Large intestine (tissue), 3 donors: ENCODE results near the gene ZNF608. TPM values are rescaled to one million over a fixed set of nuclear protein-coding genes. Genes with fewer than 3 reads are reported as not detected.

Experiments
- DNase-seq, 2 donors: peaks; one replicate each; pipeline versions ENCODE4 v3.0.0 to v3.0.0-alpha.2; 2013
- H3K27ac ChIP-seq: one replicate; pipeline ENCODE4 v1.5.1; 2013; ENCODE audit warnings: low read length
- H3K27me3 ChIP-seq: 2 replicates; pipeline ENCODE4 v1.6.1; 2013; ENCODE audit warnings: low read length; ENCODE audit not compliant: control insufficient read depth, insufficient read depth
- H3K36me3 ChIP-seq: 2 replicates; pipeline ENCODE4 v1.6.1; 2013; ENCODE audit warnings: low read length; ENCODE audit not compliant: control insufficient read depth, insufficient read depth
- H3K4me1 ChIP-seq: one replicate; pipeline ENCODE4 v1.6.1; 2013; ENCODE audit warnings: low read length; ENCODE audit not compliant: control insufficient read depth, insufficient read depth
- H3K4me3 ChIP-seq: one replicate; pipeline ENCODE4 v1.5.1; 2013; ENCODE audit warnings: low read length
- H3K9me3 ChIP-seq: one replicate; pipeline ENCODE4 v1.6.1; 2013; ENCODE audit warnings: mild to moderate bottlenecking, low read depth, low read length, moderate library complexity; ENCODE audit not compliant: control insufficient read depth
- WGBS: methylation state at CpG from one replicate; pipeline ENCODE4 v1.1.5; 2013; ENCODE audit warnings: low lambda C conversion rate; ENCODE audit not compliant: insufficient coverage; 5-methylcytosine and 5-hydroxymethylcytosine counted together
- polyA plus RNA-seq: library from polyadenylated mRNA; unstranded; fragments of 120-200 nt; gene quantifications from one replicate; pipeline ENCODE4 v1.2.1, GENCODE V29; 2013

ZNF608 gene
- polyA plus RNA-seq, 1 donor, result 44.2 TPM

- Histone ChIP-seq H3K27ac (no peak overlapping the region), H3K9me3 (no peaks in the 10 kb centered on the region), H3K4me1 (peaks cover 4% of the 10 kb centered on the region), H3K27me3 (no peaks in the 10 kb centered on the region), H3K36me3 (no peaks in the 10 kb centered on the region), H3K4me3 (no peak overlapping the region)
- no peak for DNase-seq
- WGBS, result no CpG with 5 or more reads among the region's 6 CpGs
Measured at GRCh38 chr5:124752854-124753720, 6.6 kb upstream of the ZNF608 start.

- Histone ChIP-seq H3K36me3 (no peaks in the 10 kb centered on the region), H3K27ac (no peak overlapping the region), H3K27me3 (no peaks in the 10 kb centered on the region), H3K4me1 (peaks cover 4% of the 10 kb centered on the region), H3K9me3 (no peaks in the 10 kb centered on the region), H3K4me3 (no peak overlapping the region)
- DNase-seq, result no peak
- 60% methylated on average over 1 of the region's 2 CpGs for WGBS
Measured at GRCh38 chr5:124751031-124751430, 4.6 kb upstream of the ZNF608 start.

DNA sequence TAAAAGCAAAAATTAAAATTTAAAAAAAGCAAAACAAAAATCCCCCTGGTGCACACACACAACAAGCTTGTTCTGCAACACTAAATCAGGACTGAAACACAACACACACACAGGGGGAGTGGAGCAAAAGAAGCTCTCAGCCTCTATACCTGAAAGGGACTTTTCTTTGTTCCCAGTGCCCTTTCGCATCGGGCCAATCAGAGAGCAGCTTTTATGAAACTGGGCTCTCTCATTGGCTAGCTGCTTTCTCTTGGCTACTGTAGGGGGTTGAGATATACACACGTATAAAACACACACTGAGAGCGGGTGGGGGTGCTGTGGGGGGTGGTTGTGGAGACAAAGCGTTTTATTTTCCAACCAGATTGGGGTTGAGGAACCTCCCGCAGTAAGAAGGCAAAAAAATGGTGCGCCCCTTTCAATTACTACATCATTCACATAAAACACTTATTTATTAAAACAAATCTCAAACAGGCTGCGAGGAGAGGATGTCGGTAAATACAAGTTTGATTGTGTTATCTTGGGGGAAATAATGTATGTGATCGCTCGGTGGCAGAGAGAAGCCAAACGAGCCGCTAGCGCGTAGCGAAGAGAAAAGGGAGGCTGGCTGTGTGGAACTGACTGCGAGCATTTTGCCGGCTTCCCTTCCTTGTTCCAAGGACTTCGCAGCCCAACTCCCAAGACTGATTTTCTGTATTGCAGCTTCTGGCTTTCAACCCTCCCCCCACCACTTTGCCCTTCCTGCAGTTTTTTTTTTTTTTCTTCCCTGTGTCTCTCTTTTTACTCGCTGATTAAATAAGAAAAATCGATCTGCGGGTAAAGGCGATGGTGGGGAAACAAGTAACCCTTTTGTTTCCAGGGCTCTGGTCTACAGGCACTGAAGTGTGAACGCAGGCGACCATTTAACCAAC, 2.5 kb upstream of the ZNF608 start:
- H3K27me3 ChIP-seq, result no peaks in the 10 kb centered on the region
- no peaks in the 10 kb centered on the region for H3K36me3 ChIP-seq
- peak overlapping the region; percentile 71 for H3K4me3 ChIP-seq
- WGBS, result 0% methylated on average over 2 of the region's 25 CpGs
- DNase-seq, result peak; percentile 94 to 98
- peaks cover 4% of the 10 kb centered on the region for H3K4me1 ChIP-seq
- peak overlapping the region; percentile 95 for H3K27ac ChIP-seq
- H3K9me3 ChIP-seq, result no peaks in the 10 kb centered on the region

DNA sequence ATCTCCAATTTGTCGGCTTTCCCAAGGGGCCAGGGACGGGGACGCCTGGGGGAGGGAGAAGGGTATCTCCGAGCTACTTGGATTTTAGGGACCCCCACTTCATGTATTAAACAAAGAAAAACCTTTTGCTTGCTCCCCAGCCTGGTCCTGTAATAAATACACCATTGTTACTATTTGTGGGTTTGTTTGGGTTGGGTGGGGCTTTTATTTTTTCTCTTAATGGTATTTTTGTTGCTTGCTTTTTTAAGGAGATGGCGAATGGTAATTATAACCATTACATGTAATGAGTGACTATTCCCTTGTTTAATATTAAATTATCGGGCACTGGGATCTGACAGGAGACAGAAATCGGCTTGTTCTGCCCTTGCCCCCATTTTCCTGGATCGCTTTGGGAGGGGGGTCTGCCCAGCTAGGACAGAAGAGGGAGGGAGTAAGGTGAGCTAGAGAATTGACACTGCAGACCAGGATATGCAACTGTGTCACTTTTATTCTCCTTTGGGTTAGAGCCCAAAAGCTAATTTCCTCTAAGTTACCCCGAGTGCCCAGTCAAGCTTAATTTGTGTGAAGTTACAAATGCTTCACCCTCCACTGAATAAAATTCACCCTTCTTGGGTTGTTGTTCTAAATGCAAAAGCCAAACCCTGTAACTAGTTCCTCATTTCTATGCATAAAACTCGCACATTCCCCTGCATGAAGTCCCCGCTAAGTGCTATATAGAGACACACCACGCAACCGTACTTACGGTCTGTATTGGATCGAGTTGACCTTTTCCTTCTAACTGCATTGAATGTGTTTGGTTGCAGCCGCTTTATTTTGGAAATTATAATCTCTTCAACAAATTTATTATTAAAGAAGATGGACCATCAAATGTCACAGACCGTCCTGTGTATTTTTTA, 1.6 kb upstream of the ZNF608 start:
- Histone ChIP-seq H3K9me3 (no peaks in the 10 kb centered on the region), H3K27ac (peak overlapping the region; percentile 95), H3K4me1 (peaks cover 4% of the 10 kb centered on the region), H3K36me3 (no peaks in the 10 kb centered on the region), H3K27me3 (no peaks in the 10 kb centered on the region), H3K4me3 (peak overlapping the region; percentile 71)
- peak in 1 of 2 donors; percentile 68 for DNase-seq
- 0% methylated on average over 1 of the region's 17 CpGs for WGBS

DNA sequence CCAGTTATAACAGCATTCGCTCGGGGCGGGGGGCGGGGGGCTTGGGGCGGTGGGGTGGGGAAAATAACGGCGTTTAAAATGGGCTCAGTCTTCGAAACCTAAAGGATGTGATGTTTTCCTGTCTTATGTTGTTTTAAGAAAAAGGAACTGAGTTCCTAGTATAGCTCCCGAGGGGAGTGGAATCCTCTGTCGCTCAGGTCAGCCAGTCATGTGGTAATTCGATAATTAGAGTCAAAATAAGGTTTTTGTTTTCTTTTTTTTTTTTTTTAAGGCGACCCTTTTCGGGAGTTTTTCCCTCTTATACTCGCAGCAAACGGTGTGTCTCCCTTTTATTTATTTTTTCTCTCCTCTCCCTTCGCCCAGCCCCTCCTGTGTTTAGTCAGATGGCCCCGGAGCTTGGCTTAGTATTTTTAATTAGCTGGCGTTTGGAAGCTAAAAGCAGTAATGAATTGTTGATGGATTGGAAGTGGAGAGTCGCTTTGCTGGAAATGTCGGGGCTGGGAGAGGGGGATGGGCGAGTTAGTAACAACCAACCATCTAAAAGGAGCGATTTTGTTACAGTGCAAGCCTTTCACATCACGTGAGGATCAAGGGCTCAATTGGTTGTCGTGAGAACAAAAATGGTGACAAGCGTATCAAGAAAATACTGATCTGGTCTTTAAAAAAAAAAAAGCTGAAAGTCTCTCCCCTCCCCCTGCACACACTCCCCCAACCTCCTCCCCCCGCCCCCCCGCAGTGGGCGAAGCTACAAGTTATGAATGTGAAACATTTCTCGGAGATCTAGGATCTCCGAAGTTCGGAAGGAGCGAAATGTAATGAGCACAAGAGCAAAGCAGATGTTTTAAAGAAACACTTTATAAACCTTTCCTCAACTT, 714 bp upstream of the ZNF608 start:
- peak overlapping the region; percentile 95 for H3K27ac ChIP-seq

GRCh38 chr5:124745007-124745927, 1.2 kb downstream of the ZNF608 start:
- Histone ChIP-seq H3K36me3 (no peaks in the 10 kb centered on the region), H3K27ac (peak overlapping the region; percentile 95), H3K9me3 (no peaks in the 10 kb centered on the region), H3K27me3 (no peaks in the 10 kb centered on the region), H3K4me3 (peak overlapping the region; percentile 71), H3K4me1 (peaks cover 19% of the 10 kb centered on the region)
- DNase-seq, result peak in 1 of 2 donors; percentile 59
- 0% methylated on average over 1 of the region's 8 CpGs for WGBS

More for the DNA sequence above, 714 bp upstream of the ZNF608 start:
- Histone ChIP-seq H3K4me1 (peaks cover 4% of the 10 kb centered on the region), H3K27me3 (no peaks in the 10 kb centered on the region), H3K36me3 (no peaks in the 10 kb centered on the region), H3K9me3 (no peaks in the 10 kb centered on the region), H3K4me3 (peak overlapping the region; percentile 71)
- WGBS, result 0% methylated on average over 6 of the region's 32 CpGs
- peak; percentile 91 to 93 for DNase-seq

GRCh38 chr5:124744170-124744971, 2.1 kb downstream of the ZNF608 start:
- peaks cover 22% of the 10 kb centered on the region for H3K4me1 ChIP-seq

GRCh38 chr5:124743602-124744169, 2.8 kb downstream of the ZNF608 start:
- peak overlapping the region; percentile 71 for H3K4me3 ChIP-seq
- H3K36me3 ChIP-seq, result no peaks in the 10 kb centered on the region
- WGBS, result 25% methylated on average over 1 of the region's 5 CpGs
- peak; percentile 86 to 88 for DNase-seq
- H3K9me3 ChIP-seq, result no peaks in the 10 kb centered on the region
- H3K27me3 ChIP-seq, result no peaks in the 10 kb centered on the region
- H3K4me1 ChIP-seq, result peaks cover 27% of the 10 kb centered on the region
- peak overlapping the region; percentile 95 for H3K27ac ChIP-seq

More at GRCh38 chr5:124744170-124744971, 2.1 kb downstream of the ZNF608 start:
- peak overlapping the region; percentile 95 for H3K27ac ChIP-seq
- H3K9me3 ChIP-seq, result no peaks in the 10 kb centered on the region
- no CpG with 5 or more reads among the region's 27 CpGs for WGBS
- peak in 1 of 2 donors; percentile 78 for DNase-seq
- no peaks in the 10 kb centered on the region for H3K27me3 ChIP-seq
- peak overlapping the region; percentile 71 for H3K4me3 ChIP-seq
- no peaks in the 10 kb centered on the region for H3K36me3 ChIP-seq
